GM10847 (cell line): Measurements from ENCODE around the gene USP2.

Source experiments
- POLR2A ChIP-seq: IDR thresholded peaks from 2 replicates; pipeline ENCODE4 v1.6.1; 2011; ENCODE audit not compliant: insufficient read length; ENCODE audit errors: extremely low read depth

Gene USP2, protein sequence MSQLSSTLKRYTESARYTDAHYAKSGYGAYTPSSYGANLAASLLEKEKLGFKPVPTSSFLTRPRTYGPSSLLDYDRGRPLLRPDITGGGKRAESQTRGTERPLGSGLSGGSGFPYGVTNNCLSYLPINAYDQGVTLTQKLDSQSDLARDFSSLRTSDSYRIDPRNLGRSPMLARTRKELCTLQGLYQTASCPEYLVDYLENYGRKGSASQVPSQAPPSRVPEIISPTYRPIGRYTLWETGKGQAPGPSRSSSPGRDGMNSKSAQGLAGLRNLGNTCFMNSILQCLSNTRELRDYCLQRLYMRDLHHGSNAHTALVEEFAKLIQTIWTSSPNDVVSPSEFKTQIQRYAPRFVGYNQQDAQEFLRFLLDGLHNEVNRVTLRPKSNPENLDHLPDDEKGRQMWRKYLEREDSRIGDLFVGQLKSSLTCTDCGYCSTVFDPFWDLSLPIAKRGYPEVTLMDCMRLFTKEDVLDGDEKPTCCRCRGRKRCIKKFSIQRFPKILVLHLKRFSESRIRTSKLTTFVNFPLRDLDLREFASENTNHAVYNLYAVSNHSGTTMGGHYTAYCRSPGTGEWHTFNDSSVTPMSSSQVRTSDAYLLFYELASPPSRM

DNA sequence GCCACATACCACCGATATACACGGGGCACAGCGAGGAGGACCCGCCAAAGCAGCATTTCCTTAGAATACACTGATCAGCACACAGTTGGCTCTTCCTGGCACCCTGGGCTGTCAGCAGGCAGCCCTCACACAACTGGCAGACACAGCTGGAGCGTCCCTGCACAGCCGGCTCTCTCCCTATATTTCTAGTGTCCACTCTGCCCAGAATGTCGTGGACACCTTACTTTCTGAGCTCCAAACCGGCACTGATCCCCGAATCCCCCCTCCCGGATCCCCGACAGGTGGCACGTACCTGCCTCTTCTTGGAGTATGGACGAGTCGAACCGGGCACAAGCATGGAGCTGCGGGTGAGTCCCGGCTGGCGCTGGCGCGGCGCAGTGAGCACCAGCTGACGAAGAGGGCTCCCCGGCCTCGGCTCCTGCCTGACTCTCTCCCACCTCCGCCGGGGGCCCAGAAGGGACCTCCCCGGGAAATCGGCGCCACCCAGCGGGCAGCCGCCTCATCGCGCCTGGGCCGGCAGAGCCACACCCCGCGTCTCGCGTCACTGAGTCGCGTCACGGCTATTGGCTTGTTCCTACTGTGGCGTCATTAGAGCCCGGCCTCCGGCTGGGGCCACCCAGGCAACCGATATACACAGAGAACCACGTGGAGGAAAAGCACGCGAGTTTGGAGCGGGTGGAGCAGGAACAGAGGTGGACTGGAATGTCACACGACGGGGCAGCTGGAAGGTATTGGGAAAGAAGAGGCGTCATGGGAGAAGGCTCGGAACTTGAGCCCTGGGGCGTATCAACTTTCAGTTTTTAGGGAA lies at the start of gene USP2:
Gene USP2 (minus strand): TSS at position 510 of the 808 bp plus-strand sequence. CDS start 8,210 bp downstream, outside the sequence.
- no peak for TF ChIP-seq POLR2A

DNA sequence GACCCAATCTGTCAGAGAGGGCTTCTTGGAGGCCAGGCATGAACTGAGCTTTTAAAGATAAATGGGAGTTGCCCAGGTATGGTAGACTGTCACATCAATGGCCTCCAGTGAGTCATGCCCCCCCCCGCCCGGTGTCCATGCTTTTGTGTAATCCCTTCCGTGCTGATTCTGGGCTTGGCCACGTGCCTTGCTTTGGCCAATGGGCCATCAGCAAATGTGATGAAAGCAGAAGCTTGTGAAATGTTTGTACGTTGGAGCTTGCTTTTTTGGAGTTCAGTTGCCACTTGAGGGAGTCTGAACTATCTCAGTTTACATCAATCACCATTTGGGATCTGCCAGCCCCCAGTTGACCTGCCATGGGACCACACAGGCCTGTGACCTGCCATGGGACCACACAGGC lies 45.8 kb upstream of the USP2 start:
- TF ChIP-seq POLR2A = no peak

DNA sequence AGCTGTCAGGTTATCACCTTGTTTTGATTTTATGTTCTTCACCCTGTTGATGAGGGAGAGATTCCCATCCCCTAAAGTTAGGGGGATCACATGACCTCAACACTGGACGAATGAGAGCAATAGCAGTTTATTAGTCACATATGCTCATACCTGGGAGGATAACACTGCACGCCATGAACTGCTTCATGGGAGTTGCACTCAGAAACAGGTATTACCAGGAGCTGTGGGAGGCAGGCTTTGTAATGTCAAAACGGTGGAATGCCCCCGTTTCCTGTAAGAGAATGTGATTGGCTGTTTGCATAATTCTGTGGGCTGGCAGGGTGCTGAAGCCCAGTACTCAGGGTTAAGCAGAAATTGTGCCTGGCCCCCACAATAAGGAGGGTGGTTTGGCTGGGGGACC lies 44.7 kb upstream of the USP2 start:
- no peak for TF ChIP-seq POLR2A

DNA sequence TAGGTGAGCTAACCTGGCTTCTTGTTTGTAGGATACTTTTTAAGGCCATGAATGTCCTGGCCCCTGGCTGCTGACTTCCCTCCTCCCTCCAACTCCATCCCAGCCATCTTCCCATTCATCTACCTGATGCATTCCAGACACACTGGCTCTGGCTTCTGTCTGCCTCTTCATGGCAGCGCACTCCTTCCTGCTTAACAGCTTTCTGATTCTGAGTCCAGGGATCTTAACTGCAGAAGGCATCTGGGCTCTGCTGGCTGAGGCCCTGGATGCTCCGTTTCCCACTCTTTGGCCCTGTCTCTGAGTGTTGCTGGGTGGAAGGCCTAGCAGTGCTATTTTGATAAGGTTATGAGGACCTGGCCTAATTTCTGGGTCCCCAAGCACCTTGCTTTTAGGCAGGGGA lies 43.3 kb upstream of the USP2 start:
- TF ChIP-seq POLR2A = no peak

DNA sequence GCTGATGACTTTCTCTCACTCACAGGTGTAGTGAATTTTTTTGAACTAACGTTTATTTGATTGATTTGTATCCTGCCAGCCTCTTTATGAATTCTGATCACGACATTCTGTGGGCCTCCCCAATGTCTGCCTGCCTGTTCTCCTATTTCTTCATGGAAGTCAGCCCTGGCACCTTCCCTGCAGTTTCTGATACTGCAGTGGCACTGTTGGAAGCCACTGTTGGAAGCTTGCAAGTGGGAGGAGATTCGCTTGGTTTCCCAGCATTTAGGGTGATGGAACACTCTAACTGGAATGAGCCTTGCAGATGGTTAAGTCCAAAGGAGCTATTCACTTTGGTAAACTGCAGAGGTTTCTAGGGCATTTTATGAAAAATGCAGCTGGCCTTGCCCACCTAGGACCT lies 42.8 kb upstream of the USP2 start:
- no peak for TF ChIP-seq POLR2A

DNA sequence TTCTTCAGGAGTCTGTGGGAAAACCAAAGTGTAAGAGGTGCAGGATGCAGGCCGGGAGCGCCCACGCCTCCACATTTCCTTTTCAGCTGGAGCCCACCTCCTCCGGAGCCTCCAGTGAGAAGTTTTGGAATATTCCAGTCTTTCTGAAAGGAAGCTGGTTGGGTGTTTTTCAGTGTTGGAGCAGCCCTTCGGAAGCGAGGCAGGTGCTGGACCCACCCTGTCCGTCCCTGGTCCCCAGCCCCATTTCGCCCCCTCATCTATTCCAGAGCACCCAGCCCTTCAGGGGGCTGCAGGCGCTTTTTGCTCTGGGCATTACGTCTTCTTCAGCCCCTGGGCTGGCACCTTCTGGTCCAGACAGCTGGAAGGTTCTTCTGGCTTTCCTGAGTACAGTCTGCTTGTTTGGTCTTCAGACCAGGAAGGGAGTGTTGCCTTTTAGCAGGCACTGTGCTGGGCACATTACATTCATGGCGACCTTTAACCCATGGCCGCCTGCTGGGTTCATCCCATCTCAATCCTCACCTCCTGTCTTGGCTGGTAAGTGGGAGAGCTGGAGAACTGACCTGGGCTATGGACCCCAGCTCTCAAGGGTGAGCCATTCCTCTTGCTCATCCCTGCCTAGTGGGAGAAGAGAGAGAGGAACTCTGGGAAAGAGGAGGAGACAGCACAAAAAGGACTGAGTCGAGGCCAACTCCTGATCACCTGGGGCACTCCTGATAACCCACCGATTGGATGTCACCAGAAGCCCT lies 42.2 kb upstream of the USP2 start:
- no peak for TF ChIP-seq POLR2A

DNA sequence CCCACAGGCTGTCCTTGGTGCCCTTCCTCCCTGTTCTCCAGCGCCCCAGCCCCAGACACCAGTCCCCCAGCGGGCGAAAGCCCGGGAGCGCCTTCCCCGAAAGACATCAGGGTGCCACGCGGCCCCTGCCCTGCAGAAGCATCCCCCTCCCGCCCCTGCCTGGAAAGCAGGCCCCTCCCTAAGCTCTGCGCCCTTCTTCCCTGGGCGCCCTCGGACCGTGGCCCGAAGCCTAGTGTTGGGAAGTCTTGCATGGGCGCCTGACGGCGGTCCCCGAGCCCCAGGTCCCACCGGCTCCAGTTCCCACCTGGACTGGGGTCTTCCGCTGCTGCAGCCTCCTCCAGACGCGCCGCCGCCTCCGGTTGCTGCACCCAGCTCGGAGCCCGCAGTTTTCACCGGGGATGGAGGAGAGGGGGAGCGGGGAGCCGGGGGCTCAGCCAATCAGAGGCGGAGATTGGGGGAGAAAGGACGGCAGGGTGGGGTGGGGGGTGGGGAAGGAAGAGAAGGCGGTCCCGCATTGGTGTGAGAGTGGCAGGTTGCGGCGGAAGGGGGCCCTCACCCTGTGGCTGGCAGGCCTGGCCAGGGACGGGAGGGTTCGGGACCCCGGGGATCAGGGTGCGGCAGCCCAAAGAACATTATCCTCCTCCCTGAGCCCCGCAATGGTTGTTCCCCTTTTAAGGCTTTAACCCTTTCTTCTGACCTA lies 41.5 kb upstream of the USP2 start, which contains the start of gene THY1:
Gene THY1 (minus strand): TSS at position 364 of the 700 bp plus-strand sequence. CDS start 2,267 bp downstream, outside the sequence.
- TF ChIP-seq POLR2A = no peak

DNA sequence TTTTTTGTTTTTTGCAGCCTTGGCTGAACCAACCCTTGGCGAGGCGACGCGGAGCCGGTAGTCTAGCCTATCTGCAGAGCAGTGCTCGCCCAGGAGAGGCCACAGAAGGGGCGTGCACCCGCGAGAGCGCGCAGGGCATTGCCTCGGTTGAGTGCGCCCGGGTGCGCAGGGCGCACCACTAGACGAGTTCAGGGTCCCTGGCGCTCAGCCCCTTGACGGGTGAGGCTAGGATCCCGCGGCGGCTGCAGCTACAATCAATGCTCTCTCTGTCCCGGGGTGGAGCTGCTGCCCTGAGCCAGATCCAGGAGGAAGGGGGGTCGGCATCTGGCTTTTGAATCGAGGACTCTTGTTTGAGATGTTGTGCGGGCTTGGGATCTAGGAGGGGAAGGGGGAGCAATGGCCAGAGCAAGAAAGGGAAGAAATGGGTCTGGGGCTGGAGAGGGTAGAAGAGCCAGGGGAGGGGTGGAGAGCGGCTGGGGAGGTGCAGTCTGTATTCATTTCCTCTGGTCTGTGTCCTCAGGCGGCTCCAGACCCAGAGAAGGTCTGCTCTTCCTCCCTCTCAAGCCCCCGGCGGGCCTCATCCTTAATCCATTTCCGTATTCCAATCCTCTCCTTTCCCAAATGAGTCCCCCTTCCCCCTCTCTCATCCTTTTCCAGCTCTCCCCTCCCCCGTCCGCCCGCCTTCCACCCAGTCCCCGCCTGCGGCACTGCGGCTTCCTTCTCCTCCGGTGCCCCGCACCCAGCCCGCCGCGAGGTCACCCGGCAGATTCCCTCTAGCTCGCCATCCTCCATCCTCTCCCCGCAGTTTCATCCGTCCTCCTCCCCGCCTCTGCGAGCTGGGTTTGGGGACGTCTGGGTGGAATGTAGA lies 40.7 kb upstream of the USP2 start:
- no peak for TF ChIP-seq POLR2A

DNA sequence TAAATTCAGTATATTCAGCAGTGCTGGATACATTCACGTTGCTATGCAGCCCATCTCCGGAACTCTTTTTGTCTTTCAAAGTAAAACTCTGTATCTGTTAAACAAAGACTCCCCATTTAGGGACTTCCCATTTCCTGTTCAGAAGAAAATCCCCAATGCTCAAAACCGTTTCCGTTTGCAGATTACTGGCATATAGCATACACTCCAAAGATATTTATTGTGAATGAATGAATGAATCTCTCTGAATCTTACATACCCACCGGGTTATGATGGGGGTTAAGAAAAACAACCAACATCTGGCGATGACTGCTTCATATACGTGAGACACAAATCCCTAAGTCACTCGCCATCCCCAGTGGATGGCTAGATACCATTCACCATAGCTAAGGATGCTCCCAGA lies 39.9 kb upstream of the USP2 start:
- TF ChIP-seq POLR2A = no peak

DNA sequence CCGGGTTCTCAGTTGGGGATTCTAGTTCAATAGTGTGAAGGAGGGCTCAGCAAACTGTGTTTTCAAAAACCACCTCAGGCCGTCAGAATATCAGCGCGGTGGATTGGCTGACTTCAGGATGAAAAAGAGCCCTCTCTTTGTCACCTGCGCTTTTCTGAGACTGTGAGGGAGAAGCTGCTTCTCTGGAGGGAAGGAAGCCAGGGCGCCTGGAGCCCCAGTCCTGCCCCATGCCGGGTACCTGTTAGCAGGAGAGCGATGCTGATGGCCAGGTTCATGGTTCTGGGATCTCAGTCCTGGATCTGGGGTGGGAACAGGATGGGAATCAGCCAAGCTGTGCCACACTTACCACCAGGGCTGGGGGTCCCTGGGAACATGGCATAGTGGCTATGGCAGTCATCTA lies 39.1 kb upstream of the USP2 start:
- no peak for TF ChIP-seq POLR2A

DNA sequence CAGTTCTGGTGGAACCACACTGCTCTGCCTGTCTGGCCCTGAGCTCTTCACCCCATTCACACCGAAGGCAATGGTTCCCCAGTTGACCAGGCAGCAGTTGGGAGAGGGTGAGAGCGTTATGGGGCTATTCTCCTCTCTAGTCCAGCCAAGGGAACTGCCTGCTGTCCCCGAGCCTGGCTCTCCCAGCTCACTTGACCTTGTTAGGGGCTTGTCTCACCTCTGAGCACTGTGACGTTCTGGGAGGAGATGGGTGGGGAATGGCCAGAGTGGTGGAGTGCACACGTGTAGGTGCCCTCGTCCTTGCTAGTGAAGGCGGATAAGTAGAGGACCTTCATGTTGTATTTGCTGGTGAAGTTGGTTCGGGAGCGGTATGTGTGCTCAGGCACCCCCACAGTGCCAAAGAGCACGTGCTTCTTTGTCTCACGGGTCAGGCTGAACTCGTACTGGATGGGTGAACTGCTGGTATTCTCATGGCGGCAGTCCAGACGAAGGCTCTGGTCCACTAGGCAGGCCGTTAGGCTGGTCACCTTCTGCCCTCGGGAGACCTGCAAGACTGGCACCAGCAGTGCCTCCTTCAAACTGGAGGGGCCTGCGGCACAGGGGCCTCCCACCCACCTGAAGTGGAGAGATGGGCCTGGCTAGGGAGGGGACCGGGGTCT lies 38.5 kb upstream of the USP2 start:
- TF ChIP-seq POLR2A = no peak

DNA sequence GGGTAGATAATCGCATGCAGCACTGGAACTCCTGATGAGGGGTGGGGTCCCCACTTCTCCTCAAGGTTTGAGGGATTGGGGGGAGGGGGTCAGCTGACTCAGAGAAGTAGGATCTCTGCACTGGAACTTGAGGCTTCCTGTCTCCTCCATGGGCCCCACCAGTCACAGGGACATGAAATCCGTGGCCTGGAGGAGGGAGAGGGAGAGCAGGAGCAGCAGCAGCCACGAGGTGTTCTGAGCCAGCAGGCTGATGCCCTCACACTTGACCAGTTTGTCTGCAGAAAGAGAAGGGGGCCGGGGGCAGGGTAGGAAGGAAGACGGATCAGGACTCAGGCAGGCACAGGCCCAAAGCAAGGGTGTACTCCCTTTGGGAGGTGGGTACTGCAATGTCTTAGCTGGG lies 37.8 kb upstream of the USP2 start:
- TF ChIP-seq POLR2A = no peak

DNA sequence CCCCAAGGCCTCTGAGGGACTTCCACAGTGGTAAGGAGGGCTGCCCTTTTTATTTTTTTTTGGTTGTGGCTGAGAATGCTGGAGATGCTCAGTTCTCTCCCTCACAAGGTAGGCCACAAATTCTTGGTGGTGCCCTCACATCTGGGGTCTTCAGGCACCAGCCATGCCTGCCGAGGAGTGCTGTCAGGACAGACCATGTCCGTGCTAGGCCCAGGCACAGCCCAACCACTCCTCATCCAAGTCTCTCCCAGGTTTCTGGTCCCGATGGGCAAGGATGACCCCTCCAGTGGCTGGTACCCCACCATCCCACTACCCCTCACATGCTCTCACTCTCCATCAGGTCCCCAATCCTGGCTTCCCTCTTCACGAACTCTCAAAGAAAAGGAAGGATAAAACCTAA lies 37.3 kb upstream of the USP2 start:
- TF ChIP-seq POLR2A = no peak
